Measurements from ENCODE around the gene NPFFR1. TPM values are rescaled to one million over a fixed set of nuclear protein-coding genes. Genes with fewer than 3 reads are reported as not detected.

Gene NPFFR1
- total RNA-seq, 1 experiment from 2014 or later, result not detected

GRCh38 chr10:70320751-70321150, 36.9 kb upstream of the NPFFR1 start:
- Histone ChIP-seq H3K56ac (ENCODE audit: insufficient read length, low read depth, low read length) (no peak overlapping the region), H2BK12ac (ENCODE audit: insufficient read length, low read depth, low read length) (no peak overlapping the region), H3K79me1 (ENCODE audit: insufficient read depth, low read depth, low read length, poor library complexity, severe bottlenecking) (no peaks in the 10 kb centered on the region), H3K14ac (ENCODE audit: insufficient read depth, low read length) (no peak overlapping the region; the same call in 1 of the 2 replicates), H2BK120ac (ENCODE audit: low read depth, low read length, poor library complexity, severe bottlenecking) (no peak overlapping the region), H2BK20ac (ENCODE audit: low read depth, low read length, poor library complexity, severe bottlenecking) (no peak overlapping the region), H3K4ac (ENCODE audit: low read depth, low read length) (no peak overlapping the region), H3K79me2 (ENCODE audit: insufficient read depth, low read length) (no peaks in the 10 kb centered on the region), H4K5ac (ENCODE audit: insufficient read length, low read depth, low read length) (no peak overlapping the region), H3K23ac (ENCODE audit: insufficient read length, low read depth, low read length) (no peak overlapping the region), H3K27me3 (ENCODE audit: insufficient read depth, low read length) (no peaks in the 10 kb centered on the region), H2AFZ (ENCODE audit: low read length) (no peak overlapping the region), H3K27ac (ENCODE audit: insufficient read length, low read depth, low read length) (no peak overlapping the region), H2AK5ac (ENCODE audit: insufficient read length, low read length) (no peak overlapping the region), H3T11ph (ENCODE audit: low read length) (no peak overlapping the region), H3K4me1 (ENCODE audit: insufficient read depth, low read length) (no peaks in the 10 kb centered on the region), H3K18ac (ENCODE audit: insufficient read length, low read depth, low read length) (no peak overlapping the region), H2BK15ac (ENCODE audit: low read depth, low read length) (no peak overlapping the region), H3K23me2 (ENCODE audit: insufficient read length, low read depth, low read length, poor library complexity, severe bottlenecking) (no peaks in the 10 kb centered on the region), H2BK5ac (ENCODE audit: insufficient read length, low read length) (no peak overlapping the region), H4K8ac (replicated peaks; ENCODE audit: insufficient read length, low read depth, low read length) (no peak overlapping the region), H3K9ac (ENCODE audit: extremely low read depth, insufficient read length, low read length) (no peak overlapping the region), H4K91ac (ENCODE audit: insufficient read length, low read depth, low read length) (no peak overlapping the region), H3K9me3 (ENCODE audit: control insufficient read depth, low read depth, low read length) (no peaks in the 10 kb centered on the region), H4K20me1 (ENCODE audit: control insufficient read depth, insufficient read depth, insufficient read length) (no peaks in the 10 kb centered on the region), H3K4me2 (ENCODE audit: insufficient read depth, insufficient read length, low read length) (no peak overlapping the region)
- Mint-ChIP-seq H3K4me1 (peaks cover 12 to 18% of the 10 kb centered on the region in 2 experiments; a peak in 3 of 4 replicates), H3K9me3 (no peaks in the 10 kb centered on the region), H3K4me3 (no peak overlapping the region; a peak in 1 of 5 replicates), H3K27me3 (ENCODE audit: low read depth) (no peaks in the 10 kb centered on the region), H3K36me3 (ENCODE audit: insufficient read depth in 1 of 3, low read depth in 3 of 3) (no peaks in the 10 kb centered on the region; a peak in 2 of 7 replicates), H3K27ac (no peak overlapping the region)
- no CpG with 5 or more reads among the region's 5 CpGs for WGBS (ENCODE audit: extremely low coverage, insufficient read length, low lambda C conversion rate)
- TF ChIP-seq, protein P1, sequence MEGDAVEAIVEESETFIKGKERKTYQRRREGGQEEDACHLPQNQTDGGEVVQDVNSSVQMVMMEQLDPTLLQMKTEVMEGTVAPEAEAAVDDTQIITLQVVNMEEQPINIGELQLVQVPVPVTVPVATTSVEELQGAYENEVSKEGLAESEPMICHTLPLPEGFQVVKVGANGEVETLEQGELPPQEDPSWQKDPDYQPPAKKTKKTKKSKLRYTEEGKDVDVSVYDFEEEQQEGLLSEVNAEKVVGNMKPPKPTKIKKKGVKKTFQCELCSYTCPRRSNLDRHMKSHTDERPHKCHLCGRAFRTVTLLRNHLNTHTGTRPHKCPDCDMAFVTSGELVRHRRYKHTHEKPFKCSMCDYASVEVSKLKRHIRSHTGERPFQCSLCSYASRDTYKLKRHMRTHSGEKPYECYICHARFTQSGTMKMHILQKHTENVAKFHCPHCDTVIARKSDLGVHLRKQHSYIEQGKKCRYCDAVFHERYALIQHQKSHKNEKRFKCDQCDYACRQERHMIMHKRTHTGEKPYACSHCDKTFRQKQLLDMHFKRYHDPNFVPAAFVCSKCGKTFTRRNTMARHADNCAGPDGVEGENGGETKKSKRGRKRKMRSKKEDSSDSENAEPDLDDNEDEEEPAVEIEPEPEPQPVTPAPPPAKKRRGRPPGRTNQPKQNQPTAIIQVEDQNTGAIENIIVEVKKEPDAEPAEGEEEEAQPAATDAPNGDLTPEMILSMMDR (conservative IDR thresholded peaks at IDR 0.05), result no peak
- DNase-seq, result no peak
